ENCODE measurements around the gene SLC16A13. TPM values are rescaled to one million over a fixed set of nuclear protein-coding genes. Genes with fewer than 3 reads are reported as not detected.
A peak's percentile ranks its signal among the peaks of the same experiment; 100 is the strongest.

Gene SLC16A13
- total RNA-seq, 1 donor from 2014 or later = under 0.01 TPM

GRCh38 chr17:6998855-6999508 is 36.8 kb upstream of the SLC16A13 start:
- H3K27ac ChIP-seq (ENCODE audit: low read depth, low read length) = no peak overlapping the region
- H3K9me3 ChIP-seq (ENCODE audit: control insufficient read depth in 3 of 3, low read length in 3 of 3) = no peaks in the 10 kb centered on the region
- H3K4me1 ChIP-seq (ENCODE audit: control insufficient read depth in 3 of 3, insufficient read depth in 3 of 3, low read length in 3 of 3) = peaks cover 0 to 3% (median 0%) of the 10 kb centered on the region in 3 donors
- H3K27me3 ChIP-seq (ENCODE audit: control insufficient read depth in 3 of 3, insufficient read depth in 3 of 3, low read length in 3 of 3) = peaks cover 0 to 8% (median 3%) of the 10 kb centered on the region in 3 donors
- H3K9ac ChIP-seq (ENCODE audit: low read depth in 1 of 3, low read length in 3 of 3) = no peak overlapping the region
- H3K4me3 ChIP-seq (ENCODE audit: low read length in 3 of 3) = no peak overlapping the region
- H3K36me3 ChIP-seq (ENCODE audit: control insufficient read depth in 3 of 3, insufficient read depth in 3 of 3, low read length in 3 of 3) = peaks cover 29 to 42% (median 33%) of the 10 kb centered on the region in 3 donors

- Histone ChIP-seq H3K9ac (ENCODE audit: low read depth in 1 of 3, low read length in 3 of 3) (no peak overlapping the region), H3K4me3 (ENCODE audit: low read length in 3 of 3) (no peak overlapping the region), H3K9me3 (ENCODE audit: control insufficient read depth in 3 of 3, low read length in 3 of 3) (no peaks in the 10 kb centered on the region), H3K27ac (ENCODE audit: low read depth, low read length) (no peak overlapping the region), H3K4me1 (ENCODE audit: control insufficient read depth in 3 of 3, insufficient read depth in 3 of 3, low read length in 3 of 3) (no peaks in the 10 kb centered on the region), H3K27me3 (ENCODE audit: control insufficient read depth in 3 of 3, insufficient read depth in 3 of 3, low read length in 3 of 3) (peaks cover 0 to 4% (median 0%) of the 10 kb centered on the region in 3 donors), H3K36me3 (ENCODE audit: control insufficient read depth in 3 of 3, insufficient read depth in 3 of 3, low read length in 3 of 3) (peaks cover 30 to 45% (median 33%) of the 10 kb centered on the region in 3 donors)
Observed at GRCh38 chr17:7001318-7001961, 34.4 kb upstream of the SLC16A13 start.

- Histone ChIP-seq H3K4me3 (ENCODE audit: low read length in 3 of 3) (no peak overlapping the region), H3K9me3 (ENCODE audit: control insufficient read depth in 3 of 3, low read length in 3 of 3) (no peaks in the 10 kb centered on the region), H3K36me3 (ENCODE audit: control insufficient read depth in 3 of 3, insufficient read depth in 3 of 3, low read length in 3 of 3) (peaks cover 32 to 51% (median 33%) of the 10 kb centered on the region in 3 donors), H3K27me3 (ENCODE audit: control insufficient read depth in 3 of 3, insufficient read depth in 3 of 3, low read length in 3 of 3) (no peaks in the 10 kb centered on the region), H3K4me1 (ENCODE audit: control insufficient read depth in 3 of 3, insufficient read depth in 3 of 3, low read length in 3 of 3) (no peaks in the 10 kb centered on the region), H3K9ac (ENCODE audit: low read depth in 1 of 3, low read length in 3 of 3) (no peak overlapping the region), H3K27ac (ENCODE audit: low read depth, low read length) (no peak overlapping the region)
Observed at GRCh38 chr17:7002288-7003047, 33.3 kb upstream of the SLC16A13 start.

- Histone ChIP-seq H3K4me3 (ENCODE audit: low read length in 3 of 3) (no peak overlapping the region), H3K27me3 (ENCODE audit: control insufficient read depth in 3 of 3, insufficient read depth in 3 of 3, low read length in 3 of 3) (no peaks in the 10 kb centered on the region), H3K9ac (ENCODE audit: low read depth in 1 of 3, low read length in 3 of 3) (no peak overlapping the region), H3K9me3 (ENCODE audit: control insufficient read depth in 3 of 3, low read length in 3 of 3) (no peaks in the 10 kb centered on the region), H3K4me1 (ENCODE audit: control insufficient read depth in 3 of 3, insufficient read depth in 3 of 3, low read length in 3 of 3) (no peaks in the 10 kb centered on the region), H3K27ac (ENCODE audit: low read depth, low read length) (no peak overlapping the region), H3K36me3 (ENCODE audit: control insufficient read depth in 3 of 3, insufficient read depth in 3 of 3, low read length in 3 of 3) (peaks cover 32 to 49% (median 33%) of the 10 kb centered on the region in 3 donors)
Observed at GRCh38 chr17:7003745-7004144, 32.1 kb upstream of the SLC16A13 start.

- Histone ChIP-seq H3K4me1 (ENCODE audit: control insufficient read depth in 3 of 3, insufficient read depth in 3 of 3, low read length in 3 of 3) (peaks cover 0 to under 1% (median 0%) of the 10 kb centered on the region in 3 donors), H3K36me3 (ENCODE audit: control insufficient read depth in 3 of 3, insufficient read depth in 3 of 3, low read length in 3 of 3) (peaks cover 29 to 41% (median 34%) of the 10 kb centered on the region in 3 donors), H3K4me3 (ENCODE audit: low read length in 3 of 3) (no peak overlapping the region), H3K27me3 (ENCODE audit: control insufficient read depth in 3 of 3, insufficient read depth in 3 of 3, low read length in 3 of 3) (no peaks in the 10 kb centered on the region), H3K9ac (ENCODE audit: low read depth in 1 of 3, low read length in 3 of 3) (no peak overlapping the region), H3K9me3 (ENCODE audit: control insufficient read depth in 3 of 3, low read length in 3 of 3) (no peaks in the 10 kb centered on the region), H3K27ac (ENCODE audit: low read depth, low read length) (no peak overlapping the region)
Observed at GRCh38 chr17:7004398-7005253, 31.2 kb upstream of the SLC16A13 start.

- Histone ChIP-seq H3K36me3 (ENCODE audit: control insufficient read depth in 3 of 3, insufficient read depth in 3 of 3, low read length in 3 of 3) (peaks cover 24 to 33% (median 30%) of the 10 kb centered on the region in 3 donors), H3K27me3 (ENCODE audit: control insufficient read depth in 3 of 3, insufficient read depth in 3 of 3, low read length in 3 of 3) (no peaks in the 10 kb centered on the region), H3K27ac (ENCODE audit: low read depth, low read length) (no peak overlapping the region)
Observed at GRCh38 chr17:7005716-7006115, 30.1 kb upstream of the SLC16A13 start.

GRCh38 chr17:7007143-7007542 is 28.7 kb upstream of the SLC16A13 start:
- peaks cover 13 to 20% (median 16%) of the 10 kb centered on the region in 3 donors for H3K36me3 ChIP-seq (ENCODE audit: control insufficient read depth in 3 of 3, insufficient read depth in 3 of 3, low read length in 3 of 3)

More at GRCh38 chr17:7005716-7006115, 30.1 kb upstream of the SLC16A13 start:
- H3K4me3 ChIP-seq (ENCODE audit: low read length in 3 of 3) = no peak overlapping the region
- H3K9ac ChIP-seq (ENCODE audit: low read depth in 1 of 3, low read length in 3 of 3) = no peak overlapping the region
- H3K9me3 ChIP-seq (ENCODE audit: control insufficient read depth in 3 of 3, low read length in 3 of 3) = no peaks in the 10 kb centered on the region
- H3K4me1 ChIP-seq (ENCODE audit: control insufficient read depth in 3 of 3, insufficient read depth in 3 of 3, low read length in 3 of 3) = peaks cover 8 to 11% (median 10%) of the 10 kb centered on the region in 3 donors

GRCh38 chr17:7010523-7010922 is 25.3 kb upstream of the SLC16A13 start:
- Histone ChIP-seq H3K9me3 (ENCODE audit: control insufficient read depth in 3 of 3, low read length in 3 of 3) (no peaks in the 10 kb centered on the region), H3K4me1 (ENCODE audit: control insufficient read depth in 3 of 3, insufficient read depth in 3 of 3, low read length in 3 of 3) (peaks cover 29 to 41% (median 37%) of the 10 kb centered on the region in 3 donors), H3K36me3 (ENCODE audit: control insufficient read depth in 3 of 3, insufficient read depth in 3 of 3, low read length in 3 of 3) (peaks cover 7 to 10% (median 9%) of the 10 kb centered on the region in 3 donors), H3K27ac (ENCODE audit: low read depth, low read length) (no peak overlapping the region), H3K4me3 (ENCODE audit: low read length in 3 of 3) (peak overlapping the region in 2 of 3 donors; percentile 10 to 99), H3K27me3 (ENCODE audit: control insufficient read depth in 3 of 3, insufficient read depth in 3 of 3, low read length in 3 of 3) (no peaks in the 10 kb centered on the region), H3K9ac (ENCODE audit: low read depth in 1 of 3, low read length in 3 of 3) (no peak overlapping the region)

More at GRCh38 chr17:7007143-7007542, 28.7 kb upstream of the SLC16A13 start:
- H3K4me3 ChIP-seq (ENCODE audit: low read length in 3 of 3) = no peak overlapping the region
- H3K9ac ChIP-seq (ENCODE audit: low read depth in 1 of 3, low read length in 3 of 3) = no peak overlapping the region
- H3K9me3 ChIP-seq (ENCODE audit: control insufficient read depth in 3 of 3, low read length in 3 of 3) = no peaks in the 10 kb centered on the region
- no peaks in the 10 kb centered on the region for H3K27me3 ChIP-seq (ENCODE audit: control insufficient read depth in 3 of 3, insufficient read depth in 3 of 3, low read length in 3 of 3)
- H3K27ac ChIP-seq (ENCODE audit: low read depth, low read length) = no peak overlapping the region
- peaks cover 15 to 23% (median 20%) of the 10 kb centered on the region in 3 donors for H3K4me1 ChIP-seq (ENCODE audit: control insufficient read depth in 3 of 3, insufficient read depth in 3 of 3, low read length in 3 of 3)

- Histone ChIP-seq H3K4me3 (ENCODE audit: low read length in 3 of 3) (peak overlapping the region; percentile 97 to 99 (median 99)), H3K36me3 (ENCODE audit: control insufficient read depth in 3 of 3, insufficient read depth in 3 of 3, low read length in 3 of 3) (peaks cover 6 to 11% (median 8%) of the 10 kb centered on the region in 3 donors), H3K27ac (ENCODE audit: low read depth, low read length) (no peak overlapping the region), H3K9me3 (ENCODE audit: control insufficient read depth in 3 of 3, low read length in 3 of 3) (no peaks in the 10 kb centered on the region), H3K27me3 (ENCODE audit: control insufficient read depth in 3 of 3, insufficient read depth in 3 of 3, low read length in 3 of 3) (no peaks in the 10 kb centered on the region), H3K4me1 (ENCODE audit: control insufficient read depth in 3 of 3, insufficient read depth in 3 of 3, low read length in 3 of 3) (peaks cover 37 to 50% (median 45%) of the 10 kb centered on the region in 3 donors), H3K9ac (ENCODE audit: low read depth in 1 of 3, low read length in 3 of 3) (peak overlapping the region; percentile 97 to 98 (median 97))
Observed at GRCh38 chr17:7011415-7011814, 24.4 kb upstream of the SLC16A13 start.

Measured in skeletal muscle tissue (tissue), 4 donors.